AG04449 (cell line): ENCODE data around the gene EXTL1.

ENCODE experiments used
- CTCF ChIA-PET: fragments of 350-600 bp; formaldehyde crosslinking; extraction: SDS; loops from one replicate; lab custom pipeline; 2021; ENCODE audit warnings: antibody characterized with exemption; lab: Yijun Ruan, JAX
- POLR2A ChIA-PET: fragments of 400-600, 350-600 bp; formaldehyde crosslinking; extraction: SDS; loops from one replicate; lab custom pipeline; 2020; ENCODE audit warnings: antibody characterized with exemption, inconsistent platforms; lab: Yijun Ruan, JAX
- DNase-seq: peaks from one replicate; pipeline ENCODE4 v3.0.0-alpha.2; 2010; ENCODE audit warnings: low read depth, low spot score
- H3K4me3 ChIP-seq: 2 replicates; pipeline ENCODE4 v1.5.1; 2011; ENCODE audit warnings: low read depth, mild to moderate bottlenecking, control low read depth, low read length
- TF ChIP-seq, protein P1 (sequence below): IDR thresholded peaks from one replicate; pipeline ENCODE4 v1.5.1; 2011; ENCODE audit warnings: mild to moderate bottlenecking, moderate library complexity, low read length, control low read depth, inconsistent platforms; ENCODE audit not compliant: insufficient read depth; ENCODE audit errors: missing control alignments

EXTL1 gene

GRCh38 chr1:26046246-26047095 lies 24.9 kb downstream of the EXTL1 start:
- TF ChIP-seq, protein P1, sequence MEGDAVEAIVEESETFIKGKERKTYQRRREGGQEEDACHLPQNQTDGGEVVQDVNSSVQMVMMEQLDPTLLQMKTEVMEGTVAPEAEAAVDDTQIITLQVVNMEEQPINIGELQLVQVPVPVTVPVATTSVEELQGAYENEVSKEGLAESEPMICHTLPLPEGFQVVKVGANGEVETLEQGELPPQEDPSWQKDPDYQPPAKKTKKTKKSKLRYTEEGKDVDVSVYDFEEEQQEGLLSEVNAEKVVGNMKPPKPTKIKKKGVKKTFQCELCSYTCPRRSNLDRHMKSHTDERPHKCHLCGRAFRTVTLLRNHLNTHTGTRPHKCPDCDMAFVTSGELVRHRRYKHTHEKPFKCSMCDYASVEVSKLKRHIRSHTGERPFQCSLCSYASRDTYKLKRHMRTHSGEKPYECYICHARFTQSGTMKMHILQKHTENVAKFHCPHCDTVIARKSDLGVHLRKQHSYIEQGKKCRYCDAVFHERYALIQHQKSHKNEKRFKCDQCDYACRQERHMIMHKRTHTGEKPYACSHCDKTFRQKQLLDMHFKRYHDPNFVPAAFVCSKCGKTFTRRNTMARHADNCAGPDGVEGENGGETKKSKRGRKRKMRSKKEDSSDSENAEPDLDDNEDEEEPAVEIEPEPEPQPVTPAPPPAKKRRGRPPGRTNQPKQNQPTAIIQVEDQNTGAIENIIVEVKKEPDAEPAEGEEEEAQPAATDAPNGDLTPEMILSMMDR = no peak
- H3K4me3 ChIP-seq = no peak overlapping the region
- no peak for DNase-seq
- POLR2A ChIA-PET = no interaction called here
- CTCF ChIA-PET = interaction anchor here (0.7 to 1.8 kb wide), 3 partner anchors 10 to 154 kb away, joined by 3 to 8 read pairs (median 3); no protein-coding TSS in a partner anchor

DNA sequence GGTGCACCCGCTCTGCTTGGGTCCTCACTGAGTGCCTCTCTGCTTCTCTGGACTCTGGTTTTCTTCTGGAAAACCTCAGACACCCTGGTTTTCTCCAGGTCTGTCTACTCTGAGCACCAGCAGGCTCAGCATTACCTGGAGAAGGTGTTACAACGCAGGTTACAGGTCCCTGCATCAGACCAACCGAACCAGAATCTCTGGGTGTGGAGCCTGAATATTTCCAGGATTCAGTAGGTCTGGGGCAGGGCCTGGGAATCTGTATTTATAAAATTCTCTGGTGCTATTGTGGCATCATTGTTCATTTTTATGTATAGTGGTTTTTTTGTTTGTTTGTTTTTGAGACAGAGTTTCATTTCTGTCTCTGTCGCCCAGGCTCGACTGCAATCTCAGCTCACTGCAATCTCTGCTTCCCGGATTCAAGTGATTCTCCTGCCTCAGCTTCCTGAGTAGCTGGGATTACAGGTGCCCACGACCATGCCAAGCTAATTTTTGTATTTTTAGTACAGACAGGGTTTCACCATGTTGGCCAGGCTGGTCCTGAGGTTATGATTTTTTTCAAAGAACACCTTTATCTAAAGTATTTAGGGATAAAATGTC lies 25.8 kb downstream of the EXTL1 start:
- CTCF ChIA-PET = interaction anchor here (1.8 kb wide), 1 partner anchor 9 kb away, joined by 5 read pairs; no protein-coding TSS in a partner anchor
- DNase-seq = no peak
- TF ChIP-seq, protein P1 = no peak
- POLR2A ChIA-PET = no interaction called here
- no peak overlapping the region for H3K4me3 ChIP-seq

- POLR2A ChIA-PET = no interaction called here
- no peak overlapping the region for H3K4me3 ChIP-seq
- TF ChIP-seq, protein P1 = no peak
- CTCF ChIA-PET = no interaction called here
- DNase-seq = no peak
These were observed 28.1 kb downstream of the EXTL1 start for GRCh38 chr1:26049531-26050247.

- ChIA-PET CTCF (no interaction called here), POLR2A (no interaction called here)
- H3K4me3 ChIP-seq = no peak overlapping the region
- DNase-seq = no peak
- TF ChIP-seq, protein P1 = no peak
These were observed 28.7 kb downstream of the EXTL1 start for GRCh38 chr1:26050248-26050640.

DNA sequence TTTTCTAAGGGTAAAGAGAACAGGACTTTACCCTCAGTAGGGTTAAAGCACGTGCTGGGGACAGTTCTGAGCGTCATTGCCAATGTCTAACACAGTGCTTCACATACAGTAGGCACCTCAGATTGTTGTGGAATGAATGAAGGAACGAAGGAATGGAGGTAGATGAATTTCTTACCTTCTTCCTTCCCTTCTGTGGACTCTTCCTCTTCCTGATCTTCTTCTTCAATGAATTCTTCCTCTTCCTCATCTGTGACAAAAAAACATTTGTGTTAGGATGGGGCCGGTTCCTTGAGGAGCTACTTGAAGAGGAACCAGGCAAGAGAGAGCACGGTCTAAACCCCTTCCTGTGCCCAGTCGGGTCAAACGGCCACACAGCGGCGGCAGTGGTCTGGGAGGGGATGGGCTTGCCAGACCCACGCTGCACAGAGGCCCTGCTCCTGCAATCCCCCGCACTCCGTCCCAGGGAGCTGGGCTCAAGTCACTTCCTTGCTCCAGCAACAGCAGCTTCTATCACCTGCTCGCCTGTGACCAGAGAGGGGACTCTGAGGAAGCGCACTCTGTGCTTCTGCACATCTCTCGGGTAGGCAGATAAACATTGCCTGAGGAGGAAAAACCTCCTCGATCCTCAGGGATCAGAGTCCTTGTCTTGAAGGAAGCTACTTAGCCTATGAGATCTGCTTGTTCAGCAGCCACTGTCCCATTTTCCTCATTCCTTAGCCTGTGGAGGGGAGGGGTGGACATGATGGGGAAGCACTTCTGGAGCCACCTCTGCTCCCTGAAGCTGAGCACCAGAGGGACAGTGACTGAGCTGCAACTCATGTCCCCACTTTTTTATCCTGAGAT lies 32.4 kb downstream of the EXTL1 start:
- ChIA-PET CTCF (interaction anchor here (1.0 to 2.4 kb wide), 5 partner anchors 13 to 220 kb away, joined by 3 to 10 read pairs (median 5); no protein-coding TSS in a partner anchor), POLR2A (no interaction called here)
- TF ChIP-seq, protein P1 = no peak
- no peak overlapping the region for H3K4me3 ChIP-seq
- DNase-seq = no peak
